Measurements from ENCODE around the gene MRPS16. TPM values are rescaled to one million over a fixed set of nuclear protein-coding genes. Genes with fewer than 3 reads are reported as not detected.
A peak's percentile ranks its signal among the peaks of the same experiment; 100 is the strongest.

Gene MRPS16
- total and polyA plus RNA-seq, 9 of the 15 experiments (the other 6 are each of a cell fraction or from before 2014, with no cell fraction given), result 65.0 to 239 (median 146) TPM

GRCh38 chr10:73252445-73253224 is at the start of gene MRPS16 (continued):
- TF ChIP-seq TSHZ1 (CRISPR knock-in tag; IDR thresholded peaks at IDR 0.05), result 0 out of 2 replicates have a peak, but pooled peaks have one; percentile 51
- peak; percentile 64; the same call in 1 of the 2 replicates for TF ChIP-seq MIER1 (IDR thresholded peaks at IDR 0.05; ENCODE audit: low read depth)
- TF ChIP-seq ILF3 (IDR thresholded peaks at IDR 0.05; ENCODE audit: borderline replicate concordance), result no peak
- TF ChIP-seq SRSF7 (optimal IDR thresholded peaks at IDR 0.05; ENCODE audit: low read depth, low read length), result no peak
- TF ChIP-seq ETV5 (CRISPR knock-in tag; IDR thresholded peaks at IDR 0.05; ENCODE audit: low read depth), result peak; percentile 91
- no peak for TF ChIP-seq CHCHD3 (CRISPR knock-in tag; IDR thresholded peaks at IDR 0.05)
- TF ChIP-seq PURB (CRISPR knock-in tag; IDR thresholded peaks at IDR 0.05; ENCODE audit: low read depth), result no peak
- TF ChIP-seq SMC3 (conservative IDR thresholded peaks at IDR 0.05; ENCODE audit: insufficient read depth, low read depth, low read length), result 0 out of 2 replicates have a peak, but pooled peaks have one; percentile 7
- TF ChIP-seq SMARCA5 (IDR thresholded peaks at IDR 0.05), result no peak
- TF ChIP-seq, protein P1, sequence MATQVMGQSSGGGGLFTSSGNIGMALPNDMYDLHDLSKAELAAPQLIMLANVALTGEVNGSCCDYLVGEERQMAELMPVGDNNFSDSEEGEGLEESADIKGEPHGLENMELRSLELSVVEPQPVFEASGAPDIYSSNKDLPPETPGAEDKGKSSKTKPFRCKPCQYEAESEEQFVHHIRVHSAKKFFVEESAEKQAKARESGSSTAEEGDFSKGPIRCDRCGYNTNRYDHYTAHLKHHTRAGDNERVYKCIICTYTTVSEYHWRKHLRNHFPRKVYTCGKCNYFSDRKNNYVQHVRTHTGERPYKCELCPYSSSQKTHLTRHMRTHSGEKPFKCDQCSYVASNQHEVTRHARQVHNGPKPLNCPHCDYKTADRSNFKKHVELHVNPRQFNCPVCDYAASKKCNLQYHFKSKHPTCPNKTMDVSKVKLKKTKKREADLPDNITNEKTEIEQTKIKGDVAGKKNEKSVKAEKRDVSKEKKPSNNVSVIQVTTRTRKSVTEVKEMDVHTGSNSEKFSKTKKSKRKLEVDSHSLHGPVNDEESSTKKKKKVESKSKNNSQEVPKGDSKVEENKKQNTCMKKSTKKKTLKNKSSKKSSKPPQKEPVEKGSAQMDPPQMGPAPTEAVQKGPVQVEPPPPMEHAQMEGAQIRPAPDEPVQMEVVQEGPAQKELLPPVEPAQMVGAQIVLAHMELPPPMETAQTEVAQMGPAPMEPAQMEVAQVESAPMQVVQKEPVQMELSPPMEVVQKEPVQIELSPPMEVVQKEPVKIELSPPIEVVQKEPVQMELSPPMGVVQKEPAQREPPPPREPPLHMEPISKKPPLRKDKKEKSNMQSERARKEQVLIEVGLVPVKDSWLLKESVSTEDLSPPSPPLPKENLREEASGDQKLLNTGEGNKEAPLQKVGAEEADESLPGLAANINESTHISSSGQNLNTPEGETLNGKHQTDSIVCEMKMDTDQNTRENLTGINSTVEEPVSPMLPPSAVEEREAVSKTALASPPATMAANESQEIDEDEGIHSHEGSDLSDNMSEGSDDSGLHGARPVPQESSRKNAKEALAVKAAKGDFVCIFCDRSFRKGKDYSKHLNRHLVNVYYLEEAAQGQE (IDR thresholded peaks at IDR 0.05; ENCODE audit: borderline replicate concordance), result peak; percentile 3; the same call in 1 of the 2 replicates
- TF ChIP-seq, protein P1 (CRISPR knock-in tag; IDR thresholded peaks at IDR 0.05; ENCODE audit: low read depth), result 0 out of 2 replicates have a peak, but pooled peaks have one; percentile 58
- peak; percentile 67 for TF ChIP-seq TAF7 (tag; IDR thresholded peaks at IDR 0.05)
- TF ChIP-seq KDM1A (IDR thresholded peaks at IDR 0.05), result no peak
- TF ChIP-seq ETV1 (tag; conservative IDR thresholded peaks at IDR 0.05; ENCODE audit: low read depth), result peak; percentile 96
- TF ChIP-seq MAFG (tag; conservative IDR thresholded peaks at IDR 0.05), result no peak
- TF ChIP-seq SAP30 (IDR thresholded peaks at IDR 0.05; ENCODE audit: borderline replicate concordance, insufficient read depth, low read depth, low read length, poor library complexity, severe bottlenecking), result peak; percentile 91
